ENCODE results near the gene EFNA5.

GRCh38 chr5:107532916-107533315 is 137.8 kb downstream of the EFNA5 start:
- TF ChIP-seq CTCF (IDR thresholded peaks at IDR 0.05) (no peak), POLR2A (IDR thresholded peaks at IDR 0.05) (no peak)

Data from suprapubic skin (tissue), 3 donors.